ENCODE results near the gene P2RY12. TPM values are rescaled to one million over a fixed set of nuclear protein-coding genes. Genes with fewer than 3 reads are reported as not detected.
A peak's percentile ranks its signal among the peaks of the same experiment; 100 is the strongest.

P2RY12 gene
- polyA plus RNA-seq, 3 donors from 2014 or later = 0.17 to 0.32 TPM; not detected in 1

DNA sequence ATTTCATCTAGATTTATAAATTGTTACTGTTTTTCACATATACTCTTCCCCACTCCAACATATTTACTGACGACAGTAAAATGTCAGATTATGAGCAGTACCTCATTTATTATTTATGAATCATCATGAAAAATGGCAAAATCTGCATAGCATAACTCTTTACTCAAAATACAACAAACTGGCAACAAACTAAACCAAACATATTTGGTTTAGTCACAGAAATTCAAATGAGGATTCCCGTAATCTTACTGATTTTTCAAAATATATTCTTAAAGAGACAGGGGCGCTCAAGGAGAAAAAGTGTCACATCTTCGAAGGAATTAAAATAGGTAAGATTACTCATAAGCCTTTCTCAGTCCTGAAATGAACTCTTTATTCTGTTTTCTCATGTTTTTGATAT is 64.9 kb downstream of the P2RY12 start:
- Mint-ChIP-seq H3K9me3 (no peaks in the 10 kb centered on the region), H3K27me3 (ENCODE audit: low read depth in 3 of 3) (peaks cover 0 to 3% (median 0%) of the 10 kb centered on the region in 3 donors), H3K27ac (no peak overlapping the region), H3K4me3 (no peak overlapping the region), H3K4me1 (no peaks in the 10 kb centered on the region), H3K36me3 (no peaks in the 10 kb centered on the region)
- no peak for DNase-seq

DNA sequence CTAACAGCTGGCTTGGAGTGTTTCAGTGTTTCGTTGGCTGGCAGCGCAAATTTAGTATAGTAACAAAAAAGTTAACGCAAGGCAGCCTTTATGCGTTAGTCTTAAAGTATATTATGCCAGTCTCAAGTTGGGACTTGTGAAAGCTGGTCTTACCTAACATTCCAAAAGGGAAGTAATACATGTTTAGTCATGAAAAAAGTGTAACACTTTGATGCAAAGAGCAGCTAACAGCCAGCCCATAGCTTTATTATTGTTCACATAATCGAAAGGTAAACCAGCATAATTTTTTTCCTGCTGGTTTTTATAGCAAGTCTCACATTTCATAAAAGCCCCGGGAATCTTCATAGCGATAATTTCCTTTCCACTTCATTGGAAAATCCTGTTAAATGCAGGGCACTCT is 65.6 kb downstream of the P2RY12 start:
- H3K9me3 Mint-ChIP-seq = no peaks in the 10 kb centered on the region

DNA sequence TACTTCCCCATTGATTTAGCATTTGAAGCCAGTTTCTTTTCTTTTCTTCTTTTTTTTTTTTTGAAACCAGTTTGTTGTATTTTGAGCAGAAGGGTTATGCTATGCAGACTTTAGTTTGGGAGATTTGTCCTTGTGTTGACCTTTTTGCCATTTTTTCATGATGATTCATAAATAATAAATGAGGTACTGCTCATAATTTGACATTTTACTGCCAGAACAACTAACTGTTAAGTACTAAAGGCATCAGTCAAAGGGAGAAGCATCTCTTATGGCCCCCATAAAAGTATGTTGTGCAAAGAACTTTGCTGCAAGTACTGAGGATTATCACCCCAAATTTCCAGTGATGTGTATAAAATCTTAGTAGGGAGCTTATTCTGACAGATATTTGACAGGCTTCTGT is 66.2 kb downstream of the P2RY12 start:
- Mint-ChIP-seq H3K36me3 (no peaks in the 10 kb centered on the region), H3K9me3 (no peaks in the 10 kb centered on the region), H3K4me1 (no peaks in the 10 kb centered on the region), H3K4me3 (no peak overlapping the region), H3K27ac (no peak overlapping the region), H3K27me3 (ENCODE audit: low read depth in 3 of 3) (peaks cover 0 to 1% (median 0%) of the 10 kb centered on the region in 3 donors)
- no peak for DNase-seq

More for the DNA sequence above, 65.6 kb downstream of the P2RY12 start:
- Mint-ChIP-seq H3K4me1 (no peaks in the 10 kb centered on the region), H3K4me3 (no peak overlapping the region), H3K27ac (no peak overlapping the region), H3K27me3 (ENCODE audit: low read depth in 3 of 3) (peaks cover 0 to 3% (median 0%) of the 10 kb centered on the region in 3 donors), H3K36me3 (no peaks in the 10 kb centered on the region)
- no peak for DNase-seq

DNA sequence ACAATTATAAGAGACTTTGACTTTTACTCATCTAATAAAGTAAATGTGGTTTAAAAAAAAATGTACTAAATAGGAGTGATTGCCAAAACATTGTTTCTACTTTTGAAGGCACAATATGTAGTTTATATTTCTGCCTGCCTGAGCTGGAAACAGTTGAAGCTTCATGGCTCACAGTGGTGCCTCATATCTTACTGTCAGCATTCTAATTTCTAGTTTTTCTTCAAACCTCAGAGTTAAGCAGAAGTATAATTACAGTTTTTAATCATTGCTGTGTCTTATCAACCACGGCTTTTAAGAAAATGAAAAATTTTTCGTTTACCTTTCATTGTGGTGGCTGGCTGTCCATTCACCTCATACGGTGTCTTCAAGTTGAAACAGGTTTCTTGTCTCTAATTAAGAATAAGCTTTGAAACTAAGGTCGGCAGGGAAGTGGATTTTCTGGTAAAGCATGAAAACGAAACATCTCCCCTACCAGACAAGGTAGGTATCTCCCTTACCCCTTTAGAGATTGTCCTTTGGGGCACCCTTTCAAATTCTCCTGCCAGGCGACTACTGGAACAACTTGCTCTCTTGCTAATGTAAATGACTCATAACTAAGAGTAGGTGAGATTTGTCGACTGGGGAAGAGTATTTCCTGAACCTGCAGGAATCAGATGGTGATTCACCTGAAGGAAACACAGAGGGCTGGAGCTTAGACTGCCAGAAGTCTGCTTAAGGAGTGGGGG is 68.1 kb downstream of the P2RY12 start, which contains the start of gene GPR87:
TSS of gene GPR87 (minus strand) at position 554 of the 725 bp plus-strand sequence. CDS start 16,720 bp downstream, outside the sequence.
- Mint-ChIP-seq H3K27me3 (ENCODE audit: low read depth in 3 of 3) (peaks cover 0 to 1% (median 0%) of the 10 kb centered on the region in 3 donors), H3K9me3 (no peaks in the 10 kb centered on the region), H3K4me3 (no peak within 1 kb of the TSS), H3K4me1 (no peaks in the 10 kb centered on the region), H3K27ac (no peak within 1 kb of the TSS), H3K36me3 (no peaks in the 10 kb centered on the region)
- DNase-seq = no peak

DNA sequence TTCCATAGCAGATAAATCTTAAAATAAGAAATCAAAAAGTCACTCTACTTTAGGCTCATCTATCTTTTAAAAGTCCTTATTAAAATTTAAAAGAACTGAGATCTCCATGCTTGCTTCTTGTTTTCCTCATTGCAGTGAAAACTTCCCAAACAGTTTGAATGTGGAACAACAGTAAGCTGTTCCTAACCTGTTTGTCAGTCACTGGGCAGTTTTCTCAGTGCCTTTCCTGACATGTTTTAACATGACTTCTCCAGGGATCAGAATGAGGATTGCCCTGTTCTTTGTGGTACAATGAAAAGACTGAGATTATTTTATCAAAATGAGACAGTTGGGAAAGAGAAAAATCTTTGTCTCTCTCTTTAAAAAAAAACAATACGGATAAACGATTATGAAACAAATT is 68.7 kb downstream of the P2RY12 start:
- no peak for DNase-seq
- Mint-ChIP-seq H3K9me3 (no peaks in the 10 kb centered on the region), H3K27ac (no peak overlapping the region), H3K27me3 (ENCODE audit: low read depth in 3 of 3) (peaks cover 0 to 1% (median 0%) of the 10 kb centered on the region in 3 donors), H3K36me3 (no peaks in the 10 kb centered on the region), H3K4me3 (no peak overlapping the region), H3K4me1 (no peaks in the 10 kb centered on the region)

DNA sequence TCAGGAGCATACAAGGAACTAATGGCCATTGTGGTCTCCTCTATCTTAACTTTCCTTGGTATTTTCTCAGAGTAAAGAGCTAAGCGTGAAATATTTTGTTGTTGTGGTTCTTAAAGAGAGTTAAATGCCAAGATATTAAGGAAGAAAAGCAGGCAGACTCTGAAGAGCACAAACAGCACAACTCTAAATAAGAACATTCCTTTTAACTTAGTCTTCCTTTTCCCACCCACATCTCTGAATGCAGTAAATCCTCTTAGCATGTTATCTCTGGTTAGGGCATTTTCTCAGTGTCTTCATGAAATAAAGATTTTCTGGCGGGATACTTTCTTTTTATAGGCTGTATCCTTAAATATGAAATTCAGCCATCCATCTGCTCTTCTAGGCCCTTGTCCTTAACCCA is 69.4 kb downstream of the P2RY12 start:
- no peak for DNase-seq
- Mint-ChIP-seq H3K36me3 (no peaks in the 10 kb centered on the region), H3K27me3 (ENCODE audit: low read depth in 3 of 3) (peaks cover 0 to 1% (median 0%) of the 10 kb centered on the region in 3 donors), H3K9me3 (no peaks in the 10 kb centered on the region), H3K4me3 (no peak overlapping the region), H3K27ac (no peak overlapping the region), H3K4me1 (no peaks in the 10 kb centered on the region)

DNA sequence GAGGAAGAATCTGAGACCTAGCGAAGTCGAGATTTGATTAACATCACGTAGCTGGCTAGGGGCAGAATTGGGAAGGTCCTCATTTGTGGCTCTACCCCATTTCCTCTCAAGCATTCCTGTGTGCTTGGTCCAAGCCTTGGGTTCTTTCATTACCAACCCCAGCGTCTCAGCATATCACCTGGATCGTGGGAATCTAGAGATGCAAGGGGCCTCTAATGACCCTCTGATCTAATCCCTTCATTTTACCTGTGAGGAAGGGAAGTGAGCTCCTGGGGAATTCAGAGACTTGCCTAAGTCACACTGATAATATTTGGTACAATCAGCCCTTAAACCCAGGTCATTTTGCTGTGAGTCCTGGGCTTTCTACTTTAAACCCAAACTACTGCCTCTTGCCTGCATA is 70.0 kb downstream of the P2RY12 start:
- no peak overlapping the region for H3K27ac Mint-ChIP-seq
- no peak overlapping the region for H3K4me3 Mint-ChIP-seq
- no peaks in the 10 kb centered on the region for H3K9me3 Mint-ChIP-seq
- H3K36me3 Mint-ChIP-seq = no peaks in the 10 kb centered on the region
- DNase-seq = no peak
- H3K4me1 Mint-ChIP-seq = no peaks in the 10 kb centered on the region
- H3K27me3 Mint-ChIP-seq (ENCODE audit: low read depth in 3 of 3) = peaks cover 0 to 1% (median 0%) of the 10 kb centered on the region in 3 donors

DNA sequence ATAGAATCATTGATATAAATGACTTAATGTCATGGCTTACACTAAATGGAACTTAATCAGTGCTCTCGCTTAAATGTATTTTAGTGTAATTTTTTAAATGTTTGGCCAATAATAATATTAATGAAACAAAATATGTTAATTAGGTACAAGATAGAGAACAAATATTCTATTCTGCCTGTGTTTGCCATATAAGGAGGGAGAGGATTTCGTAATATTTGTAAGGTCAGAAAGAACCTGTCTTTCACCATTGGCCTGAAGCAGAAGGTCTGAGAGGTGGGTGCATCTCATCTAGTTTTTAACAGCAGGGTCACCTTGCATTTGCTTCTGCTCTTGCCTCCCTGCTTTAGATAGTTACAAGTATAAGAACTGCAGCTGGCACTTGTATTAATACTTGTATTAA is 70.4 kb downstream of the P2RY12 start:
- no peak overlapping the region for H3K27ac Mint-ChIP-seq
- H3K9me3 Mint-ChIP-seq = no peaks in the 10 kb centered on the region
- H3K36me3 Mint-ChIP-seq = no peaks in the 10 kb centered on the region
- H3K4me1 Mint-ChIP-seq = peaks cover 0 to 3% of the 10 kb centered on the region in 2 donors
- DNase-seq = no peak
- H3K4me3 Mint-ChIP-seq = no peak overlapping the region
- H3K27me3 Mint-ChIP-seq (ENCODE audit: low read depth in 3 of 3) = peaks cover 0 to 1% (median 0%) of the 10 kb centered on the region in 3 donors

DNA sequence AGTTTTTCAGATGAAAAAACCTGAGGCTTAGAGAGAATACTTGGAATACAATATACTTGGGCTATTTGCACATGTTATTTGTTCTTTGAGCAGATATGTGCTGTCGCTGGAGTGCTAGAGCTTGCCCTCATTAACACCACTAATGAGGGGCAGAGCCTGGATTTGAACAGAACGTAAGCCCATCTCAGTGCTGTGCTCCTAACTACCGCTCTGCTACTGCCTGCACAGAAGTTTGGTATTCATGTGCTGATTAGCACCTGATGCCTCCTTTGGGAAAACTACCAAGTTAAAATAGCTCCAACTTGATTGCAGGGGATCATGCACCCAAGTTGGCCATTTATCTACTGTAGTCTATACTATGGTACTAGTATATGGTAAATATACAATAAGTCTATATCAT is 71.6 kb downstream of the P2RY12 start:
- no peak overlapping the region for H3K27ac Mint-ChIP-seq
- peaks cover 0 to 1% (median 0%) of the 10 kb centered on the region in 3 donors for H3K27me3 Mint-ChIP-seq (ENCODE audit: low read depth in 3 of 3)
- peaks cover 0 to 14% of the 10 kb centered on the region in 2 donors for H3K4me1 Mint-ChIP-seq
- H3K9me3 Mint-ChIP-seq = no peaks in the 10 kb centered on the region
- H3K4me3 Mint-ChIP-seq = no peak overlapping the region
- H3K36me3 Mint-ChIP-seq = no peaks in the 10 kb centered on the region
- DNase-seq = no peak

DNA sequence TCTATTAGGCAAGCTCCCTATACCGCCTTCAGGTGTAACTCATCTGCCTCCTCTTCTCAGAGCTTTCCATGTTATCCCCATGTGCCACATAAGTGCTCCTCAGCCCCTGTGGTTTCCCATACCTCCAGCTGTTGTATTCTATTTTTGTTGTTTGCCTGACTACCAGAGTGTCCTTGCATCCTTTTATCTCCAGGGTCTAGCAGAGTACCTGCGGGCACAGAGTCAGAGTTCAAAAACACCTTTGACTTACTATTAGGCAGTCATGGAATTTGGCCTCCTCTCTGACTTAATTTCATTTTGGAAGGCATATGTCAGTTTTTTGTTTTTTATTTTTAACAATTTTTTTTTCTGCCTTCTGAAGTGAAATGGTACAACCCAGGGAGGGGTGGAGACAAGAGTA is 75.0 kb downstream of the P2RY12 start:
- no peaks in the 10 kb centered on the region for H3K9me3 Mint-ChIP-seq
- DNase-seq = no peak
- H3K36me3 Mint-ChIP-seq = no peaks in the 10 kb centered on the region
- peaks cover 0 to 2% (median 0%) of the 10 kb centered on the region in 3 donors for H3K27me3 Mint-ChIP-seq (ENCODE audit: low read depth in 3 of 3)
- H3K4me1 Mint-ChIP-seq = peaks cover 32 to 47% of the 10 kb centered on the region in 2 donors
- H3K27ac Mint-ChIP-seq = no peak overlapping the region
- no peak overlapping the region for H3K4me3 Mint-ChIP-seq

DNA sequence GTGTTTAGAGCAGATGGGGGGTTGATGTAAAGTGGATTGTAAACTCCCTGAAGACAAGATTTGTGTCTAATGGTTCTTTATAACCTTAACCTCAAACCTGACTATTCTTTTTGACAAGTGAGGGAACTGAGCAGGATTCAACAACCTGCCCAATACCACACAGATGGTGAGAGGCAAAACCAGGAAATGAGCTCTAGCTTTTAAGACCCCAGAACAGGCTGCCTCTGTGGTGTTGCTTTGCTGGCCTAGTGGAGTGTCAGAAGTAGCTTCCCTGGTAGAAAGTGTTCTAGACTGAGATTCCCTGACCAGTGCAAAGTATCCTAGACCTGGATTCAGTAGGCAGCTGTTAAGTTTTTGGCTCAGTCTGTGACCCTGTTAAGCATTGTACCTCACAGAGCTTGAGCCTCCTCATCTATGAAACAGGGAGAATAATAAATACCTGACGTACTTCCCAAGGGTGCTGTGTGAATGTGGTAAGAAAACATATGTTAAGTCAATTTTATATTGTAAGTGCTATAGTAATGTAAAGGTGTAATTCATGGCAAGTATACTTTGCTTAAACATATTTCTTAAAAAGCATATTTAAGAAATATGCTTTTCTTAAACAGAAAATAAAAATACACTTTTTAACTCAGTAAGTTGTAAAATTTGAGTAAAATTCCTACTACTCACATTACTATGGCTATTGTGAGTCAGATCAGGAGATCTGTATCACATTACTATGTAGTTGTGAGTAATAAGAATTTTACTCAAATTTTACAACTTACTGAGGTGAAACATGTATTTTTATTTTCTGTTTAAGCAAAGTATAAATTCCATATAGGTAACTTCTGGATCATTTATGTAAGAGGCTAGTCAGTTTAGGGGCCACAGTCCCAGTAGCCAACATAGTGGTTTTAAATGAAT is 76.7 kb downstream of the P2RY12 start:
- H3K4me1 Mint-ChIP-seq = peaks cover 35 to 53% of the 10 kb centered on the region in 2 donors
- H3K27ac Mint-ChIP-seq = peak overlapping the region in 1 of 6 donors; percentile 20
- peaks cover 0 to 2% (median 2%) of the 10 kb centered on the region in 3 donors for H3K27me3 Mint-ChIP-seq (ENCODE audit: low read depth in 3 of 3)
- no peaks in the 10 kb centered on the region for H3K36me3 Mint-ChIP-seq
- peak overlapping the region in 1 of 5 donors; percentile 37 for H3K4me3 Mint-ChIP-seq
- no peaks in the 10 kb centered on the region for H3K9me3 Mint-ChIP-seq
- DNase-seq = no peak

DNA sequence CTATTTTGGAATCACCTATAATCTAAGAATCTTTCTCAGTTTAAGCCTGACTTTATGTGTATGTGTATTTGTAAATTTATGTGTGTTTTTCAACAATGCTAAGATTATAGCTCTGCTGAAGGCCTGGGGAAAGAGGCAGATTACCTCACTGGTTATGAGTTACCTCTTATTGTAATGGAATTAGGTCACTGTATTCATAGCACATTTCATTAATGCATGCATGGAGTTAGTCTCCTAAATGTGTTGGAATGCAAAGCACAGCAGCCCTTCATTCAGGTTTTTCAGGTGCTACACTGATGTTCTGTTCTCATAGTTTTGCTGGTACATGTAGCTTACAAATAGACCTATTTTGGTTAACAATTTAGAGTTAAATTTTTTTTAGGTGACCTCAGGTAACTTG is 77.4 kb downstream of the P2RY12 start:
- no peak overlapping the region for H3K4me3 Mint-ChIP-seq
- no peaks in the 10 kb centered on the region for H3K9me3 Mint-ChIP-seq
- DNase-seq = no peak
- no peaks in the 10 kb centered on the region for H3K36me3 Mint-ChIP-seq
- peaks cover 0 to 2% (median 2%) of the 10 kb centered on the region in 3 donors for H3K27me3 Mint-ChIP-seq (ENCODE audit: low read depth in 3 of 3)
- peak overlapping the region in 1 of 6 donors; percentile 20 for H3K27ac Mint-ChIP-seq
- peaks cover 35 to 53% of the 10 kb centered on the region in 2 donors for H3K4me1 Mint-ChIP-seq

DNA sequence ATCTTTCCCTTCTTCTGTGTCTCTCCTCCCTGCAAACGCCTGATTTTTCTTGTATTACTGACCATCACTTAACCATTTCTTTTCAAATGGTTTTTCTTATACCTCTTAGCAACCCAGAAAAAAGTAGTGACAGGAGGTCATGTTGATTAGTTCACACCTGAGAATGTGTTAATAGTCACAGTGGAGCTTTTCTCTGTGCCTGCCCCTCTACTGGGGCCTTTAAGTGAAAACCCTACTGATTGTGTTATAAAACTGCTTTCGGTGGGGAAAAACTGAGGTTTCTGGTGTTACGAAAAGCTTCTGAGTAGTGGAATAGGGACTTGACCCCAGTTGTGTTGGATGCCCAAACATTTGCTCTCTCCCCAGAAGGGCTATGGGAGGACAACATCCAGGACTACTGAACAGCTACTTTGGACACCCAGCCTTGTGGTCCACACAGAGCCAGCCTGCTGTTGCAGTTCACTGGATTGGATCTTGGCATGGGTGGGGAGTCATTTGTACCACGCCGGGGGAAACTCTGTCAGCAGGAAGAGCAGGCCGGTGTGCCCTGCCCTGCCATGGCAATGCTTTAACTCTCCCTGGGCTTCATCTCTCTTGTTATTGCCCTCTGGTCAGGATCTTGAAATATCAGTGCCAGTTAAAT is 78.3 kb downstream of the P2RY12 start:
- Mint-ChIP-seq H3K27ac (peak overlapping the region in 3 of 6 donors; percentile 9 to 45 (median 36)), H3K4me1 (peaks cover 35 to 53% of the 10 kb centered on the region in 2 donors), H3K9me3 (no peaks in the 10 kb centered on the region), H3K27me3 (ENCODE audit: low read depth in 3 of 3) (peaks cover 1 to 2% (median 2%) of the 10 kb centered on the region in 3 donors), H3K36me3 (no peaks in the 10 kb centered on the region), H3K4me3 (peak overlapping the region; percentile 25 to 68 (median 50))
- no peak for DNase-seq

All from immature natural killer cell (primary cell).